ENCODE data around the gene SLC16A5. TPM values are rescaled to one million over a fixed set of nuclear protein-coding genes. Genes with fewer than 3 reads are reported as not detected.

The SLC16A5 gene
- total RNA-seq, 1 experiment from 2014 or later = 1.2 TPM

DNA sequence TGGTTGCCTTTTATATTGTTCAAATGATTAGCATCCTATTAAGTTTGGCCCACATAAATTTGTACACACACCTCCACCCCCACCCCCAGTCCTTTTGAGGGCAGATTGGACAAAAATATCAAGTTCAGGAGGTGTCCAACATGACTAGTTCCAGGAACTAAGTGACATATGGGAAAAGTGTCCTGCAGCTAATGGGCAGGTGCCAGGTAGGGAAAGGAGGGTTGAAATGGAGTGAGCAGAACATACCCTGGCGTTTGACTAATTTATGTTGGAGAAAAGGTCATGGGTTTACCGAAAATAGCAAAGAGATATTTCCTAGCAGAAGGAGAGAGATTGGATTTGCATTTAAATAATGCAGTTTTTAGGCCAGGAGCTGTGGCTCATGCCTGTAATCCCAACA is 35.8 kb upstream of the SLC16A5 start:
- intact Hi-C loops (cut with micrococcal nuclease) = no loop called here
- Histone ChIP-seq H2AFZ (ENCODE audit: low read length) (no peak overlapping the region), H3K27me3 (ENCODE audit: low read length) (no peaks in the 10 kb centered on the region), H3K79me2 (ENCODE audit: low read length) (peaks cover 27% of the 10 kb centered on the region), H3F3A (ENCODE audit: low read length, unreplicated experiment) (no peaks in the 10 kb centered on the region), H3K4me1 (ENCODE audit: insufficient read depth, low read length) (peaks cover 13% of the 10 kb centered on the region), H3K27ac (ENCODE audit: low read length) (no peak overlapping the region), H3K4me3 (ENCODE audit: low read length) (no peak overlapping the region), H3K36me3 (ENCODE audit: low read depth, low read length) (peaks cover 28% of the 10 kb centered on the region; the same call in 1 of the 2 replicates), H3K9me3 (ENCODE audit: low read length) (no peaks in the 10 kb centered on the region), H3K4me2 (ENCODE audit: low read length) (no peak overlapping the region), H3K9me2 (replicated peaks; ENCODE audit: low read length) (no peaks in the 10 kb centered on the region), H4K20me1 (ENCODE audit: low read length) (no peaks in the 10 kb centered on the region), H3K9ac (ENCODE audit: low read length) (no peak overlapping the region)
- DNase-seq (no peak), ATAC-seq (no peak)
- TF ChIP-seq, protein P1, sequence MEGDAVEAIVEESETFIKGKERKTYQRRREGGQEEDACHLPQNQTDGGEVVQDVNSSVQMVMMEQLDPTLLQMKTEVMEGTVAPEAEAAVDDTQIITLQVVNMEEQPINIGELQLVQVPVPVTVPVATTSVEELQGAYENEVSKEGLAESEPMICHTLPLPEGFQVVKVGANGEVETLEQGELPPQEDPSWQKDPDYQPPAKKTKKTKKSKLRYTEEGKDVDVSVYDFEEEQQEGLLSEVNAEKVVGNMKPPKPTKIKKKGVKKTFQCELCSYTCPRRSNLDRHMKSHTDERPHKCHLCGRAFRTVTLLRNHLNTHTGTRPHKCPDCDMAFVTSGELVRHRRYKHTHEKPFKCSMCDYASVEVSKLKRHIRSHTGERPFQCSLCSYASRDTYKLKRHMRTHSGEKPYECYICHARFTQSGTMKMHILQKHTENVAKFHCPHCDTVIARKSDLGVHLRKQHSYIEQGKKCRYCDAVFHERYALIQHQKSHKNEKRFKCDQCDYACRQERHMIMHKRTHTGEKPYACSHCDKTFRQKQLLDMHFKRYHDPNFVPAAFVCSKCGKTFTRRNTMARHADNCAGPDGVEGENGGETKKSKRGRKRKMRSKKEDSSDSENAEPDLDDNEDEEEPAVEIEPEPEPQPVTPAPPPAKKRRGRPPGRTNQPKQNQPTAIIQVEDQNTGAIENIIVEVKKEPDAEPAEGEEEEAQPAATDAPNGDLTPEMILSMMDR (conservative IDR thresholded peaks at IDR 0.05; ENCODE audit: low read depth, low read length) = no peak
- TF ChIP-seq EZH2 (IDR thresholded peaks at IDR 0.05; ENCODE audit: low read length, unreplicated experiment) (no peak), EZH2phosphoT487 (IDR thresholded peaks at IDR 0.05; ENCODE audit: borderline replicate concordance, low read length) (no peak)
- BruUV-seq (replicated peaks) = no TSS peak
- ChIA-PET POLR2A (ENCODE audit: unreplicated experiment) (no interaction called here), CTCF (no interaction called here)

DNA sequence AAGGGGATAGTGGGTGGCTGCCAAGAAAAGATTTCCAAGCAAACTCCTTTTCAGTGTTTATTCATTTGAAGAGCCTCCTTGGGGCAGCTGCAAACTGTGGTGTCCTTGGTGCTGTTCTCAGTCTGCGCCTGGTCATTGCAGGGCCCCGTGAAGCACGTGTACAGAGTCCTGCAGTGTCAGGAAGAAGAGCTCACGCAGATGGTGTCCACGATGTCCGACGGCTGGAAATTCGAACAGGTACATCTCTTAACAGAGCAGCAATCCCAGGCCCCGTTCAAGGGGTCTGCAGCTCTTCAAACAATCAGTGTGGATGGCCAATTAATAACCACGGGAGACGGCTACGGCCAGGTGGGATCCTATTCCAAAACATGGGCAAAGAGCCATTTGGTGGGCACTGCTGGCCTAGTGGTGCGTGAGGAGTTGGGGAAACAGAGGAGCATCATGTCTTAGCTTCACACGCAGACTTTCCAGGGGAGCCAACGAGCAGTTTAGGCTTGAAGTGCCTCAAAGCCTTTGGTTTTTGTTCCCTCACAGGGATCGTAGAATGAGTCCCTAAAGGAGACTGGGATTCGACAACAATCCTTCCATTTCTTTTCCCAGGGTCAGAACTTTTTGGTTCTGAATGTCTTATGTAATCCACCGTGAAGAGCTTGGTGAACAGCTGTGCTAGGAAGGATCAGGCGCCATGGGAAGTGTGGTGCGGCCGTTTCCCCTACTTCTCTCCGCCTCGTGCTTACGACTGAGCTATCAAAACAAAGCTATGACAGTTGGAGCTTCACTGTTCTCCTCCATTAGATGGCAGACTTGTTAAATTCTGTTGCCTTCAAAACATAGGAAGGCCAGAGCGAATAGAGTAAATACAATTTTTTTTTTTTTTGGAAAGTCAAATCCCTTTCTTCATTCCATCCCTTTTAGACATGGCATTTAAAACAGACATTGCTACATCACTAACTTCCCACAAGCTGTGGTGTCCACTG is 28.1 kb upstream of the SLC16A5 start:
- Histone ChIP-seq H3K27me3 (ENCODE audit: low read length) (no peaks in the 10 kb centered on the region), H3K9me3 (ENCODE audit: low read length) (no peaks in the 10 kb centered on the region), H3K4me2 (ENCODE audit: low read length) (no peak overlapping the region), H3K4me1 (ENCODE audit: insufficient read depth, low read length) (no peaks in the 10 kb centered on the region), H3K4me3 (ENCODE audit: low read length) (no peak overlapping the region), H3K27ac (ENCODE audit: low read length) (no peak overlapping the region), H3K79me2 (ENCODE audit: low read length) (no peaks in the 10 kb centered on the region), H3F3A (ENCODE audit: low read length, unreplicated experiment) (no peaks in the 10 kb centered on the region), H3K9me2 (replicated peaks; ENCODE audit: low read length) (no peaks in the 10 kb centered on the region), H2AFZ (ENCODE audit: low read length) (no peak overlapping the region), H3K36me3 (ENCODE audit: low read depth, low read length) (peaks cover 34% of the 10 kb centered on the region; the same call in 1 of the 2 replicates), H3K9ac (ENCODE audit: low read length) (no peak overlapping the region), H4K20me1 (ENCODE audit: low read length) (no peaks in the 10 kb centered on the region)
- TF ChIP-seq EZH2 (IDR thresholded peaks at IDR 0.05; ENCODE audit: low read length, unreplicated experiment) (no peak), EZH2phosphoT487 (IDR thresholded peaks at IDR 0.05; ENCODE audit: borderline replicate concordance, low read length) (no peak)
- TF ChIP-seq, protein P1 (conservative IDR thresholded peaks at IDR 0.05; ENCODE audit: low read depth, low read length) = peak; percentile 60
- ATAC-seq (peak; percentile 74), DNase-seq (peak; percentile 60)
- no TSS peak for BruUV-seq (replicated peaks)
- intact Hi-C loops (cut with micrococcal nuclease) = loop anchor here (1.0 kb wide), 1 partner anchor 142 kb away; no protein-coding TSS in a partner anchor
- ChIA-PET CTCF (interaction anchor here (0.5 to 1.5 kb wide), 19 partner anchors 10 to 594 kb away, joined by 3 to 19 read pairs (median 5); partner anchors contain the start of gene NT5C), POLR2A (ENCODE audit: unreplicated experiment) (interaction anchor here (0.5 to 0.6 kb wide), 3 partner anchors 48 to 138 kb away, joined by 3 to 5 read pairs (median 4); no protein-coding TSS in a partner anchor)
